Fibroblast of peridontal ligament (primary cell): ENCODE data around the gene ST3GAL4.
"Not testable (repeated sequence)": the region's sequence is repeated elsewhere in the genome, so short reads cannot be mapped to it uniquely, and the experiment has no call there.

Experiments used
- DNase-seq: peaks from one replicate; pipeline ENCODE4 v3.0.0-alpha.2; 2010; ENCODE audit errors: extremely low read depth

The ST3GAL4 gene

DNA sequence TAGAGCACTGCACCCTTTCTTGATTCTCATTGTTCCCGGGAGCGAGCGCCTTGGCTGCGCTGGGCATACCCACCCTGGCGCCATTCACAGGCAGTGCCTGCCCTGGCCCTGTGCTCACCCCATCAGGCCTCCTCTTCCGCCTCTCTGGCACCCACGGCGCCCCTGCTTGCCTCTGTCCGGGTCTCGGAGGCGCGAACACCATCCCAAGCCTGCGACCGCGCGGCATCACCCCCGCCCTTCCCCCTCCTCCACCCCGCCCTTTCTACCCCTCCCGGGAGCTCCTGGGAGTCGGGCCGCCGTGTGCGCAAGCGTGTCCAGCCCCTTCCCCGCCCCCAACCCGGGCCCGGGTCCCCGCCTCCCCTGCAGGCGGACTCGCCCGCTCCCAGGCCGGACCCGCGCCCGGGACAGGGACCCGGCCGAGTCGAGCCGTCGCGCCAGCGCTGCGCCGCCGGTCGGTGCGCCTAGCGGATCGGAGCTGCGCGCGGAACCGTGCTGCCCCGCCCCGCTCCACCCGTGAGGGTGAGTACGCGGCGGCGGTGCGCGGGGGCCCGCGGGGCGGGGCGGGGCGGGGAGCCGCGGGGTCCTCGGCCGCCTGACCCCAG, at the start of gene ST3GAL4:
Gene ST3GAL4, plus strand, starts transcription at position 363 of the 602 bp plus-strand sequence. CDS start 50,470 bp downstream, outside the sequence.
- peak; percentile 42 for DNase-seq

- DNase-seq = no peak
These were observed 49.8 kb upstream of the ST3GAL4 start for GRCh38 chr11:126305699-126306098.

- DNase-seq = peak; percentile 67
These were observed 47.8 kb upstream of the ST3GAL4 start for GRCh38 chr11:126307706-126308105.

GRCh38 chr11:126308271-126308671, 47.2 kb upstream of the ST3GAL4 start:
- DNase-seq = no peak

DNA sequence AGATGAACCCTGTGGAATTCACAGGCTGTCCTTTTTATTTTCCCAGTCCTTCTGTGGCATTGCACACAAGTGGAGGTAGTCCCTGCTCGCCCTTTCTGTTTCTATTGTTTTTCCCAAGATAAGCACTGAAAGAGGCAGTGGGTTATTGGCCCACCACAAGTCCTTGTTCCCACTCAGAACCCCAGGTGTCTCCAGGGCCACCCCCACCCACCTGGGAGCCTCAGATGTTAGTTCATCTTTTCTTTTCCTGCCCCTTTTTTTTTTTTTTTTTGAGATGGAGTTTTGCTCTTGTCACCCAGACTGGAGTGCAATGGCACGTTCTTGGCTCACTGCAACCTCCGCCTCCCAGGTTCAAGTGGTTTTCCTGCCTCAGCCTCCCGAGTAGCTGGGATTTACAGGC, 46.7 kb upstream of the ST3GAL4 start:
- DNase-seq = not testable (repeated sequence)

GRCh38 chr11:126310200-126310991, 45.1 kb upstream of the ST3GAL4 start:
- DNase-seq = peak; percentile 77

GRCh38 chr11:126310992-126311310, 44.5 kb upstream of the ST3GAL4 start:
- no peak for DNase-seq

- DNase-seq = no peak
These were observed 43.8 kb upstream of the ST3GAL4 start for GRCh38 chr11:126311401-126312291.

DNA sequence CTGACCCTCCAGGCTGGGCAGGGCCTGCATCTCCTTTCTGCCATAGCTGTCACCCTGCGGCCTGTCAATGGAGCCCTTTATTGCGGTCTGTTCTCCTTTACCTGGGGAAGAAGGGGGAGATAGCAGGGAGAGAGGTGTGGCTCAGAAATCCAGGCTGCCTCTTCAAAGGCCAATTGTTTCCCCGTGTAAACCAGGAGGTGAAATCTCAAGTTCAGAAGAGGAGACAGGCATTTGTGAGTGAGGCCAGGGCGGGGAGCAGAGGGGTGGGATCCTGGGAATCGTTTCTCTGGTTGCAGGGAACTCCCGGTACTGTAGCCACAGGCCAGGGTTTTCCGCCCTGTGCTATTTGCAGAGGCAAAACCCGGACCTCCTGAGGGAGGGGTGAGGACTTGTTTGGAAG, 42.5 kb upstream of the ST3GAL4 start:
- DNase-seq = no peak

- DNase-seq = no peak
These were observed 41.7 kb upstream of the ST3GAL4 start for GRCh38 chr11:126313826-126314225.

DNA sequence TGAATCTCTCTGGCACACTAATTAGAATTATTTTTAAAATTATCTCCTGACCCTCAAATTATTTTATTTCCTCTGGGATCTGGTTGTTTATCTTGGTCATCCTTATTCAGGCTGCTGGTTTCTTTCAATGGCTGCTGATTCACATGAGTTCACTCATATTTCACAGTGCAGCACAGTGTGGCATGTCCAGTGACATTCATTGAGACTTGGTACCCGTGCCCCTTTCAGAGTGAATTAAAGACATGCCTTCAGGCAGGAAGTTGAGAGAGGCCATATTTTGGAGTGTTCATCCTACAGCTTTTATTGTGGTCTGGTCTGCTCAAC, 38.1 kb upstream of the ST3GAL4 start:
- DNase-seq = no peak

GRCh38 chr11:126317756-126318573, 37.5 kb upstream of the ST3GAL4 start:
- peak; percentile 87 for DNase-seq

- DNase-seq = peak; percentile 98
These were observed 36.7 kb upstream of the ST3GAL4 start for GRCh38 chr11:126318574-126319373.

DNA sequence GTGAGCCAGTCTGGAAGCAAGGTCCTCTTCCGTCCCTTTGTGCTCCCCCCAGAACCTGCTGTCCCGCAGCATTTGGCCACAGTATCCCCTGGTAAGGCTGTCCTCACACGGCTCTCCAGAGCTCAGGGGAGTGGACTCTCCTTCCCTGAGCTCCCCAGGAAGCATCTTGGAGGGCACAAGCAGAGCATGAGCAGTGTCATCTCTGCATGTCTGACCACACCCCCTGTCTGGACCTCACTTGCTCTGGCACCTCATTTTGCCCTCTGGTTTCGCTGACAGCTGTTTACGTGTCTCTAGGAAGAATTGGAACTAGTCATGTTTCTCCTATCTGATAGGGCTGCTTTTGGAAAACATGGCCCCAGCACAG, 36.1 kb upstream of the ST3GAL4 start:
- no peak for DNase-seq

- DNase-seq = no peak
These were observed 32.5 kb upstream of the ST3GAL4 start for GRCh38 chr11:126322996-126323395.

DNA sequence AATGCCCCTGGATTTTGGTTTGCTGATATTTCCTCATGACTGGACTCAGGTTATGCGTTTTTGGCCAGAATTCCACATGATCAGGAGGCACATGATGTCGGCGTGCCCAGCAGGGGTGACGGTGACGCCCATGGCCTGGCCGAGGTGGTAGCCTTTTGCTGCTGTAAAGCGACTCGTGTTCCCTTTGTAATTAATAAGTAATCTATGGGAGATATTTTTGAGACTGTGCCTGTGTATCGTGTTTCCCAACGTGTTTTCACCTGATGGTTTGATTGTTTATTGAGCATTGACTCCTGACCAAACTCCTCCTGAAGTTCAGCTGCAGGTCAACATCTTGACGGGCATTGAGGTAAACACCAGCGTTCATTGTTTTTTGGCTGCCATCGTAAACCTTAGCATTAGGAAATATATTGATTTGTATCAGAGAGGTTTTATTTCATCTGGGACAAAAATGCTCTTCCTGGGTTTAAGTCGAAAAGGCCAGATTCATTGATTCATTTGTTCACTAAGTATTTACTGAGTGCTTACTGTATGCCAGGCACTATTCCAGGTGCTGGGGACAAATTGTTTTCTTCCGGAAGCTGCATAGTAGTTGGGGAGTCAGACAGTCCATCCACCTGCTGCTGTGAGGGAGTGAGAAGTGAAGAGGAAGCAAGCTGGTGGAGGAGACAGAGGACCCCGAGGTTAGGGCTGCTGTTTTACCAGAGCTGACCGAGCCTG, 28.0 kb upstream of the ST3GAL4 start:
- no peak for DNase-seq

GRCh38 chr11:126328001-126328390, 27.5 kb upstream of the ST3GAL4 start:
- DNase-seq = no peak

DNA sequence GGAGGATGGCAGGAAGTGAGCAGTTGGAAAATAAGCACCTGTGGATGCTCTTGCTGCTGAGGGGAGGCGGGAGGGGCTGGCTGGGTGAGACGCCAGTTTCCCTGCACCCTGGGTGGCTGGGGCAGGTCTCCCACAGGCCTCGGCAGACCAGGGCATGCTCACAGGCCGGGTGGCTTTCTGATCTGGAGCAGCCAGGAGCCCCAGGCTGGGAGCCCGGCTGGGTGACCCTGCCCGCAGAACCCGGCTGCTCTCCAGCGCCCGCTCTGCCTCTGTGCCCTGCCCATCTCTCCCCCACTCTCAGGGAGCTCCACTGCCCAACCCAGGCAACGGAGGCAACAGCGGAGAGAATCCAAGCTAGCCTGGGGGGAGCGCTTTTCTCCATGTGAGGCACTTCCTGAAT, 27.0 kb upstream of the ST3GAL4 start:
- DNase-seq = no peak

DNA sequence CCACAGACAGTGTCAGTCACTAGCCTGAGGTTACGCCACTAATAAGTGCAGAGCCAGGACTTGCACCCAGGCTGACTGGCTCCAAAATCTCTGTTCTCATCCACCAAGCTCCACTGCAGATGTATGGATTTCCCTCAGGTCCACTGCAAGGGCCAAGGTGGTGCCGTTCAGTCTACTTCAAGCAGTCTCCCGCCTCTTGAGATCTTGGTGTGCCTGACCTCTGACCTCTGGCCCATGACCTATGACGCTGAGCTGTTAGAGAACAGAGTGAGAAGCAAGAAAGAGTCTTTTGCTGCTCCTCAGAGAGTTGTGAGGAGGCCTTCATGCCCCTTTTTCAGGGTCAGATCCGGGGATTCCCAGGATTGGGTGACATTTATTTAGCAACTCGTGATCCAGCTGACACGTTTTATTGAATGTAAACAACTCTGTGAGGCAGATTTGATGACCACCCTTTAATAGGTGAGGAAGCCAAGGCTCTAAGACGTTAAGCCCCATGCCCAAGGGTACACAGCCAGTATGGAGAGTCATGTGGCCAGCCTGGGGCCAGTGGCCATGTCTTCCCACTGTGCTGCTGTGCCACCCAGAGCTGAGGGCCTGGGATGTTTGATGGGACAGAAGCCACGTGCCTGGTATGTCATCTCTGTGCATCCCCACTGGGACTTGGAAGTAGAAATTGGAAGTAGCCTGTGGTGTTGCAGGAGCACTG, 26.4 kb upstream of the ST3GAL4 start:
- no peak for DNase-seq
